T47D (cell line): Measurements from ENCODE around the gene ASGR1.

Experiments used
- DNase-seq, 2 experiments: peaks; one replicate each; pipeline versions ENCODE4 v3.0.0 to v3.0.0-alpha.2; 2011 to 2012; ENCODE audit warnings: low read depth in 1 of 2, low spot score in 1 of 2
- JUND ChIP-seq: IDR thresholded peaks from 2 replicates; pipeline ENCODE4 v1.6.1; 2012; ENCODE audit warnings: low read depth
- in situ Hi-C: cut with HindIII; loops from 2 replicates; pipeline ENCODE4 v1.10.0; 2016; ENCODE audit warnings: low sequenced_read_pairs, low pct_unique_long_range_greater_than_20kb

ASGR1 gene

GRCh38 chr17:7213895-7214299 lies 34.7 kb upstream of the ASGR1 start:
- TF ChIP-seq JUND: no peak
- in situ Hi-C loops: no loop called here
- peak; percentile 39 to 84 for DNase-seq

- in situ Hi-C loops: no loop called here
- no peak for TF ChIP-seq JUND
- DNase-seq: no peak
Observed at GRCh38 chr17:7211491-7212273, 32.5 kb upstream of the ASGR1 start.

- TF ChIP-seq JUND: no peak
- in situ Hi-C loops: no loop called here
- DNase-seq: no peak
Observed at GRCh38 chr17:7208754-7209460, 29.7 kb upstream of the ASGR1 start.

- no peak for TF ChIP-seq JUND
- DNase-seq: no peak
- in situ Hi-C loops: no loop called here
Observed at GRCh38 chr17:7208027-7208571, 28.9 kb upstream of the ASGR1 start.

- TF ChIP-seq JUND: no peak
- in situ Hi-C loops: no loop called here
- DNase-seq: no peak
Observed at GRCh38 chr17:7207120-7208001, 28.2 kb upstream of the ASGR1 start.

GRCh38 chr17:7205561-7205960 lies 26.4 kb upstream of the ASGR1 start:
- in situ Hi-C loops: no loop called here
- no peak for DNase-seq
- TF ChIP-seq JUND: no peak

- no peak for DNase-seq
- in situ Hi-C loops: no loop called here
- TF ChIP-seq JUND: no peak
Observed at GRCh38 chr17:7204828-7205461, 25.8 kb upstream of the ASGR1 start.

- no peak for TF ChIP-seq JUND
- in situ Hi-C loops: no loop called here
- no peak for DNase-seq
Observed at GRCh38 chr17:7204336-7204735, 25.2 kb upstream of the ASGR1 start.

GRCh38 chr17:7203391-7203790 lies 24.2 kb upstream of the ASGR1 start:
- in situ Hi-C loops: no loop called here
- DNase-seq: no peak
- no peak for TF ChIP-seq JUND

GRCh38 chr17:7196651-7197401 lies 17.7 kb upstream of the ASGR1 start:
- TF ChIP-seq JUND: no peak
- in situ Hi-C loops: no loop called here
- DNase-seq: no peak

- in situ Hi-C loops: no loop called here
Observed at GRCh38 chr17:7195971-7196370, 16.8 kb upstream of the ASGR1 start.

More at GRCh38 chr17:7195971-7196370, 16.8 kb upstream of the ASGR1 start:
- DNase-seq: no peak
- no peak for TF ChIP-seq JUND
